Panc1 (cell line): ENCODE measurements around the gene CUEDC1. TPM values are rescaled to one million over a fixed set of nuclear protein-coding genes. Genes with fewer than 3 reads are reported as not detected.
"Not testable (repeated sequence)": the region's sequence is repeated elsewhere in the genome, so short reads cannot be mapped to it uniquely, and the experiment has no call there.

Source experiments
- ATAC-seq: fragments of 200-7000 bp; cut with Tn5 transposase; 2 replicates; pipeline ENCODE4 v1.9.1; 2020; ENCODE audit warnings: mild to moderate bottlenecking, moderate library complexity
- BruUV-seq: library from RNA; stranded (reverse); fragments of 400-500 nt; replicated peaks from 2 replicates; lab custom pipeline; 2021; lab: Mats Ljungman, UMichigan
- CTCF ChIA-PET: fragments of 300-600 bp; sonication (Branson Sonifier 250); formaldehyde crosslinking; loops from one replicate; lab custom pipeline; 2022; ENCODE audit warnings: antibody characterized with exemption; lab: Charles Lee
- POLR2A ChIA-PET: fragments of 300-600 bp; sonication (Branson Sonifier 250); formaldehyde crosslinking; loops from one replicate; lab custom pipeline; 2022; ENCODE audit warnings: antibody characterized with exemption; lab: Charles Lee
- DNase-seq: peaks from one replicate; pipeline ENCODE4 v3.0.0-alpha.2; 2010; ENCODE audit warnings: low read depth, low spot score
- H3K27ac ChIP-seq: 2 replicates; pipeline ENCODE4 v1.5.1; 2011; ENCODE audit warnings: mild to moderate bottlenecking, low read length, inconsistent platforms
- H3K27me3 ChIP-seq: fragments of 200-500 bp; sonication (Bioruptor generic); 2 replicates; pipeline ENCODE4 v1.6.0; 2014; ENCODE audit warnings: low read length, inconsistent platforms; ENCODE audit not compliant: control insufficient read depth, insufficient read depth
- H3K36me3 ChIP-seq: fragments of 200-500 bp; sonication (Bioruptor generic); 2 replicates; pipeline ENCODE4 v1.5.1; 2014; ENCODE audit warnings: inconsistent platforms, mild to moderate bottlenecking, low read length, moderate library complexity; ENCODE audit not compliant: control insufficient read depth, insufficient read depth
- H3K4me1 ChIP-seq: 2 replicates; pipeline ENCODE4 v1.5.1; 2011; ENCODE audit warnings: inconsistent platforms, mild to moderate bottlenecking, low read length, moderate library complexity; ENCODE audit not compliant: control insufficient read depth, insufficient read depth
- H3K4me3 ChIP-seq, 2 experiments: 2 replicates each; pipeline ENCODE4 v1.5.1; 2011 to 2012; ENCODE audit warnings: low read depth in 2 of 2, low read length in 2 of 2, mild to moderate bottlenecking in 2 of 2, inconsistent platforms in 1 of 2, moderate library complexity in 1 of 2
- H3K9me3 ChIP-seq: fragments of 200-500 bp; sonication (Bioruptor generic); 2 replicates; pipeline ENCODE4 v1.5.1; 2014; ENCODE audit warnings: low read depth, mild to moderate bottlenecking, inconsistent platforms, low read length, moderate library complexity; ENCODE audit not compliant: control insufficient read depth, insufficient read depth
- POLR2AphosphoS5 ChIP-seq: IDR thresholded peaks from 2 replicates; pipeline ENCODE4 v1.6.1; 2012; ENCODE audit warnings: mild to moderate bottlenecking, low read depth, low read length, moderate library complexity
- SIN3A ChIP-seq: IDR thresholded peaks from 2 replicates; pipeline ENCODE4 v1.6.1; 2012; ENCODE audit warnings: low read depth, mild to moderate bottlenecking, low read length, moderate library complexity, borderline replicate concordance; ENCODE audit not compliant: insufficient read depth
- TCF7L2 ChIP-seq: IDR thresholded peaks from 2 replicates; pipeline ENCODE4 v1.6.1; 2011; ENCODE audit warnings: mild to moderate bottlenecking, low read depth, low read length, inconsistent platforms
- in situ Hi-C: cut with HindIII; loops from 2 replicates; pipeline ENCODE4 v1.10.0; 2016; ENCODE audit warnings: low sequenced_read_pairs, low pct_unique_long_range_greater_than_20kb
- intact Hi-C: fragments of 100-400 bp; cut with micrococcal nuclease; formaldehyde crosslinking; loops from one replicate; pipeline ENCODE4 v1.10.0; 2022; ENCODE audit not compliant: unreplicated experiment
- total RNA-seq: library from RNA; stranded (reverse); gene quantifications from one replicate; pipeline ENCODE4 v1.2.1, GENCODE V29; 2021; ENCODE audit not compliant: unreplicated experiment
- TF ChIP-seq, protein P1 (sequence below), 2 experiments: IDR thresholded peaks; 2 replicates each; pipeline ENCODE4 v1.6.1; 2011 to 2012; ENCODE audit warnings: low read depth in 2 of 2, control low read depth in 1 of 2, low read length in 1 of 2, mild to moderate bottlenecking in 1 of 2, moderate library complexity in 1 of 2; ENCODE audit not compliant: insufficient read depth in 1 of 2
- TF ChIP-seq, protein P2 (sequence below): fragments of 450-650 bp; IDR thresholded peaks from 2 replicates; pipeline ENCODE4 v1.5.1; 2017; ENCODE audit warnings: mild to moderate bottlenecking

The CUEDC1 gene
- total RNA-seq, 1 experiment from 2014 or later = 103 TPM

DNA sequence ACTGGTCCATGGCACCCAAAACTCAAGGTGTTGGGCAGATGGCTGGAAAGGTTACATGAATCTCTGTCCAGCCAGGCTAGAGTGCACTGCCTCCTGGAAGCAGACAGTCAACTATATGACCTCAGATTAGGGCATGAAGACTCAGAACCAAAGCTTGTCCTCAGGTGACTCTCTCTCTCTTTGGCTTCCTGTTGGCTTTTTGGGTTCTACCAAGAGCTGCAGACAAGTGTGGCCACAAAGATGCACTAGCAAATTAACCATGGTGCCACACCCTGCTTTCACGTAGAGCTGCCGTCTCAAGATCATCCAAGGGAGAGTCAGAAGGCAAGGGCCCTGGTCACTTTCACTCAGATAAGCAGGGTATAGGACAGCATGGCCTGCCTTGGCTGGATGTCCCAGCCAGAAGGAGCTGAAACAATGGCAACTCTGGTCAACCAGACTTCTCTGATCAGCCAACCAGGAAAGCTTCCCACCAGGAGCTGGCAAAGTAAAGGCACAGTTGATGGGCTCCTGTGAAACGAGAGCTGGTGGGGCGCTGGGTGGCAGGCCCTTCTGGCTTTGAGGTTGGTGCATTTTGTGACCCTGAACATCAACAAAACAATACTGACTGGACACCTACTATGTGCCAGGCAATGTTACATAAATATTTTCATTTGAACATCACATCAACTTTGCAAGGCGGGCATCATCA, 31.9 kb downstream of the CUEDC1 start:
- Histone ChIP-seq H3K4me1 (peaks cover 67% of the 10 kb centered on the region), H3K27ac (0 out of 2 replicates have a peak overlapping the region, but pooled peaks have one; percentile 12), H3K27me3 (no peaks in the 10 kb centered on the region), H3K36me3 (no peaks in the 10 kb centered on the region), H3K4me3 (no peak overlapping the region), H3K9me3 (no peaks in the 10 kb centered on the region)
- TF ChIP-seq TCF7L2 = no peak
- intact Hi-C loops (no loop called here), in situ Hi-C loops (no loop called here)
- DNase-seq (no peak), ATAC-seq (no peak)
- BruUV-seq = no TSS peak
- POLR2A ChIA-PET = interaction anchor here (0.5 kb wide), 1 partner anchor 62 kb away, joined by 3 read pairs; no protein-coding TSS in a partner anchor
- CTCF ChIA-PET = no interaction called here

DNA sequence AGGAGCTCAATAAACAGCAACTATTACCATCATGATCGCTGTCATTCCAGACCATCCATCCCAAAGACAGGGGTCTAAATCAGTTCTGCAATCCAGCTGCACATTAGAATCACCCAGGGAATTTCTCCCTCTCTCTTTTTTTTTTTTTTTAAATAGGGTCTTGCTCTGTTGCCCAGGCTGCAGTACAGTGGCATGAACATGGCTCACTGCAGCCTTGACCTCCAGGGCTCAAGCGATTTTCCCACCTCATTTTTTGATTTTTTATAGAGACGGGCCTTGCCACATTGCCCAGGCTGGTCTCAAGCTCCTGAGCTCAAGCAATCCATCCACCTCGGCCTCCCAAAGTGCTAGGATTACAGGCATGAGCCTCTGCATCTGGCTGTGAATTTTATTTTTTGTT, 32.5 kb downstream of the CUEDC1 start:
- Histone ChIP-seq H3K4me1 (peaks cover 69% of the 10 kb centered on the region), H3K27ac (0 out of 2 replicates have a peak overlapping the region, but pooled peaks have one; percentile 48)
- H3K4me3 ChIP-seq, H3K36me3 ChIP-seq, in situ Hi-C loops, H3K27me3 ChIP-seq, intact Hi-C loops, ATAC-seq, H3K9me3 ChIP-seq, BruUV-seq, DNase-seq: not testable (repeated sequence)
- ChIA-PET CTCF (interaction anchor here (0.7 kb wide), 1 partner anchor 913 kb away, joined by 3 read pairs; no protein-coding TSS in a partner anchor), POLR2A (interaction anchor here (0.5 kb wide), 1 partner anchor 61 kb away, joined by 3 read pairs; no protein-coding TSS in a partner anchor)

DNA sequence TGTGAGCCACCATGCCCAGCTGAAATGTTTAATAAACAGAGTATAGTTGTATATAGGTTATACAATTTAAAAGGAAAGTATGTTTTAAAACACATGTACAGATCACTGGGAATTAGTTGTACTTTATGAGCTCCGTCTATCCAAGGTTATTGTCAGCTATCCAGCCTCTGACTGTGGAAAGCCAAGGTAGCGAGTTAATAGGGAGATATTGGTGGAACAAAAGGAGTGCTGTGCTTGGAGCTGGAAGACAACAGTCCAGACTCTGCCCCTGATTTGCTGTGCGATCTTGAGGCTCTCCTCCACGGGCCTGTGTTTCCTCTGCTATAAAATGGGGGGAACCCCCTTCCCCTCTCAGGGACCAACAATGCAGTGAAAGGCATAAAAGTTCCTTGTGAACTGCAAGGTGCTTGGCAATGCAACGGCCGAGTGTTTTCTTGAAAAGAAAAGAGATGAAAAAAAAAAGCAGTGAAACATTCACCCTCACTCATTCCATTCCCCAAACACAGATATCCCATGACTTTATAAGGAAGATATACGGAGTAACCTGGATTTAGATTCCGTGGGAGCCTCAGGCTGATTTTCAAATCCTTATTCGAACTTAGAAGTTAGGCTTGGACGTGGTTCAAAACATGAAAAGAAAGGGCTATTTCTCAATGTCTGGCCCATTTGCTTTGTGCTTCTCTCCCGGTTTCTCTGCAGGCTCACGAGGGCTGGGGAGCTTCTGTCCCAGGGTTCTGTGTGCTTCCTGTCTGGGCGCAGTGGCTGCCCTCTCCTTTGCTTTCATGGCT, 34.1 kb downstream of the CUEDC1 start:
- DNase-seq (no peak), ATAC-seq (no peak)
- ChIA-PET CTCF (no interaction called here), POLR2A (interaction anchor here (0.7 kb wide), 1 partner anchor 39 kb away, joined by 4 read pairs; no protein-coding TSS in a partner anchor)
- Histone ChIP-seq H3K27ac (peak overlapping the region; percentile 55), H3K9me3 (no peaks in the 10 kb centered on the region), H3K27me3 (no peaks in the 10 kb centered on the region), H3K4me1 (peaks cover 71% of the 10 kb centered on the region), H3K36me3 (no peaks in the 10 kb centered on the region), H3K4me3 (no peak overlapping the region)
- TSS peak; percentile 20 for BruUV-seq
- in situ Hi-C loops (no loop called here), intact Hi-C loops (no loop called here)
- no peak for TF ChIP-seq SIN3A
- no peak for TF ChIP-seq POLR2AphosphoS5
- TF ChIP-seq, protein P1, sequence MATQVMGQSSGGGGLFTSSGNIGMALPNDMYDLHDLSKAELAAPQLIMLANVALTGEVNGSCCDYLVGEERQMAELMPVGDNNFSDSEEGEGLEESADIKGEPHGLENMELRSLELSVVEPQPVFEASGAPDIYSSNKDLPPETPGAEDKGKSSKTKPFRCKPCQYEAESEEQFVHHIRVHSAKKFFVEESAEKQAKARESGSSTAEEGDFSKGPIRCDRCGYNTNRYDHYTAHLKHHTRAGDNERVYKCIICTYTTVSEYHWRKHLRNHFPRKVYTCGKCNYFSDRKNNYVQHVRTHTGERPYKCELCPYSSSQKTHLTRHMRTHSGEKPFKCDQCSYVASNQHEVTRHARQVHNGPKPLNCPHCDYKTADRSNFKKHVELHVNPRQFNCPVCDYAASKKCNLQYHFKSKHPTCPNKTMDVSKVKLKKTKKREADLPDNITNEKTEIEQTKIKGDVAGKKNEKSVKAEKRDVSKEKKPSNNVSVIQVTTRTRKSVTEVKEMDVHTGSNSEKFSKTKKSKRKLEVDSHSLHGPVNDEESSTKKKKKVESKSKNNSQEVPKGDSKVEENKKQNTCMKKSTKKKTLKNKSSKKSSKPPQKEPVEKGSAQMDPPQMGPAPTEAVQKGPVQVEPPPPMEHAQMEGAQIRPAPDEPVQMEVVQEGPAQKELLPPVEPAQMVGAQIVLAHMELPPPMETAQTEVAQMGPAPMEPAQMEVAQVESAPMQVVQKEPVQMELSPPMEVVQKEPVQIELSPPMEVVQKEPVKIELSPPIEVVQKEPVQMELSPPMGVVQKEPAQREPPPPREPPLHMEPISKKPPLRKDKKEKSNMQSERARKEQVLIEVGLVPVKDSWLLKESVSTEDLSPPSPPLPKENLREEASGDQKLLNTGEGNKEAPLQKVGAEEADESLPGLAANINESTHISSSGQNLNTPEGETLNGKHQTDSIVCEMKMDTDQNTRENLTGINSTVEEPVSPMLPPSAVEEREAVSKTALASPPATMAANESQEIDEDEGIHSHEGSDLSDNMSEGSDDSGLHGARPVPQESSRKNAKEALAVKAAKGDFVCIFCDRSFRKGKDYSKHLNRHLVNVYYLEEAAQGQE (IDR thresholded peaks at IDR 0.05; ENCODE audit: insufficient read depth in 1 of 2, low read depth in 2 of 2, low read length in 1 of 2) = no peak
- no peak for TF ChIP-seq TCF7L2
- TF ChIP-seq, protein P2, sequence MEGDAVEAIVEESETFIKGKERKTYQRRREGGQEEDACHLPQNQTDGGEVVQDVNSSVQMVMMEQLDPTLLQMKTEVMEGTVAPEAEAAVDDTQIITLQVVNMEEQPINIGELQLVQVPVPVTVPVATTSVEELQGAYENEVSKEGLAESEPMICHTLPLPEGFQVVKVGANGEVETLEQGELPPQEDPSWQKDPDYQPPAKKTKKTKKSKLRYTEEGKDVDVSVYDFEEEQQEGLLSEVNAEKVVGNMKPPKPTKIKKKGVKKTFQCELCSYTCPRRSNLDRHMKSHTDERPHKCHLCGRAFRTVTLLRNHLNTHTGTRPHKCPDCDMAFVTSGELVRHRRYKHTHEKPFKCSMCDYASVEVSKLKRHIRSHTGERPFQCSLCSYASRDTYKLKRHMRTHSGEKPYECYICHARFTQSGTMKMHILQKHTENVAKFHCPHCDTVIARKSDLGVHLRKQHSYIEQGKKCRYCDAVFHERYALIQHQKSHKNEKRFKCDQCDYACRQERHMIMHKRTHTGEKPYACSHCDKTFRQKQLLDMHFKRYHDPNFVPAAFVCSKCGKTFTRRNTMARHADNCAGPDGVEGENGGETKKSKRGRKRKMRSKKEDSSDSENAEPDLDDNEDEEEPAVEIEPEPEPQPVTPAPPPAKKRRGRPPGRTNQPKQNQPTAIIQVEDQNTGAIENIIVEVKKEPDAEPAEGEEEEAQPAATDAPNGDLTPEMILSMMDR = no peak
